Skin epidermis (tissue), 12 donors: ENCODE data around the gene MACROD2.

ENCODE experiments used
- H3K27ac ChIP-seq, 21 experiments: fragments of 200-600 bp; sonication (generic) in 11 of 21; one replicate each; pipeline ENCODE4 v1.5.0; 2020; ENCODE audit warnings: mild to moderate bottlenecking in 3 of 21, inconsistent platforms in 2 of 21, moderate library complexity in 2 of 21
- H3K4me3 ChIP-seq, 7 experiments: fragments of 200-600 bp; sonication (generic) in 2 of 7; one replicate each; pipeline ENCODE4 v1.5.0; 2020; ENCODE audit warnings: inconsistent platforms in 2 of 7, mild to moderate bottlenecking in 2 of 7, moderate library complexity in 1 of 7

Gene MACROD2

GRCh38 chr20:15440049-15440820 is 1444.9 kb downstream of the MACROD2 start:
- H3K4me3 ChIP-seq: no peak overlapping the region
- H3K27ac ChIP-seq: no peak overlapping the region

- H3K27ac ChIP-seq: no peak overlapping the region
- H3K4me3 ChIP-seq: no peak overlapping the region
Measured at GRCh38 chr20:15445056-15445840, 1449.9 kb downstream of the MACROD2 start.

- no peak overlapping the region for H3K4me3 ChIP-seq
- H3K27ac ChIP-seq: no peak overlapping the region
Measured at GRCh38 chr20:15446373-15446772, 1451.1 kb downstream of the MACROD2 start.

- Histone ChIP-seq H3K4me3 (no peak overlapping the region), H3K27ac (no peak overlapping the region)
Measured at GRCh38 chr20:15447549-15447948, 1452.2 kb downstream of the MACROD2 start.

GRCh38 chr20:15449061-15449460 is 1453.7 kb downstream of the MACROD2 start:
- H3K4me3 ChIP-seq: no peak overlapping the region

GRCh38 chr20:15451241-15451640 is 1455.9 kb downstream of the MACROD2 start:
- no peak overlapping the region for H3K27ac ChIP-seq
- no peak overlapping the region for H3K4me3 ChIP-seq

More at GRCh38 chr20:15449061-15449460, 1453.7 kb downstream of the MACROD2 start:
- no peak overlapping the region for H3K27ac ChIP-seq

GRCh38 chr20:15455279-15455678 is 1460.0 kb downstream of the MACROD2 start:
- H3K4me3 ChIP-seq: no peak overlapping the region
- H3K27ac ChIP-seq: no peak overlapping the region

- Histone ChIP-seq H3K4me3 (no peak overlapping the region), H3K27ac (no peak overlapping the region)
Measured at GRCh38 chr20:15461938-15462337, 1466.6 kb downstream of the MACROD2 start.

GRCh38 chr20:15475483-15475882 is 1480.2 kb downstream of the MACROD2 start:
- no peak overlapping the region for H3K4me3 ChIP-seq
- H3K27ac ChIP-seq: no peak overlapping the region

GRCh38 chr20:15476186-15476585 is 1480.9 kb downstream of the MACROD2 start:
- Histone ChIP-seq H3K4me3 (no peak overlapping the region), H3K27ac (no peak overlapping the region)

GRCh38 chr20:15476781-15477180 is 1481.5 kb downstream of the MACROD2 start:
- no peak overlapping the region for H3K4me3 ChIP-seq
- no peak overlapping the region for H3K27ac ChIP-seq

- Histone ChIP-seq H3K27ac (no peak overlapping the region), H3K4me3 (no peak overlapping the region)
Measured at GRCh38 chr20:15482525-15482924, 1487.2 kb downstream of the MACROD2 start.

GRCh38 chr20:15485519-15485918 is 1490.2 kb downstream of the MACROD2 start:
- Histone ChIP-seq H3K27ac (no peak overlapping the region), H3K4me3 (no peak overlapping the region)

GRCh38 chr20:15487030-15487429 is 1491.7 kb downstream of the MACROD2 start:
- H3K4me3 ChIP-seq: no peak overlapping the region
- no peak overlapping the region for H3K27ac ChIP-seq

- Histone ChIP-seq H3K4me3 (no peak overlapping the region), H3K27ac (no peak overlapping the region)
Measured at GRCh38 chr20:15487682-15488081, 1492.4 kb downstream of the MACROD2 start.

GRCh38 chr20:15491575-15491974 is 1496.3 kb downstream of the MACROD2 start:
- Histone ChIP-seq H3K4me3 (no peak overlapping the region), H3K27ac (no peak overlapping the region)

GRCh38 chr20:15494851-15495250 is 1499.5 kb downstream of the MACROD2 start:
- Histone ChIP-seq H3K27ac (no peak overlapping the region), H3K4me3 (no peak overlapping the region)

- Histone ChIP-seq H3K4me3 (no peak overlapping the region), H3K27ac (no peak overlapping the region)
Measured at GRCh38 chr20:15496501-15497039, 1501.3 kb downstream of the MACROD2 start.

GRCh38 chr20:15498926-15499325 is 1503.6 kb downstream of the MACROD2 start:
- Histone ChIP-seq H3K27ac (no peak overlapping the region), H3K4me3 (no peak overlapping the region)

- no peak overlapping the region for H3K27ac ChIP-seq
Measured at GRCh38 chr20:15506311-15506710, 1511.0 kb downstream of the MACROD2 start.

GRCh38 chr20:15507151-15507550 is 1511.8 kb downstream of the MACROD2 start:
- no peak overlapping the region for H3K4me3 ChIP-seq
- no peak overlapping the region for H3K27ac ChIP-seq

More at GRCh38 chr20:15506311-15506710, 1511.0 kb downstream of the MACROD2 start:
- H3K4me3 ChIP-seq: no peak overlapping the region
